Lower leg skin (tissue), 4 donors: ENCODE measurements around the gene IRF6. TPM values are rescaled to one million over a fixed set of nuclear protein-coding genes. Genes with fewer than 3 reads are reported as not detected.

Experiments
- DNase-seq, 2 donors: peaks; one replicate each; pipeline ENCODE4 v3.0.0-alpha.2; 2019; ENCODE audit warnings: low spot score in 2 of 2
- H3K4me3 ChIP-seq: fragments of 200-600 bp; sonication (generic); 2 replicates; pipeline ENCODE4 v1.5.1; 2017; ENCODE audit warnings: mild to moderate bottlenecking, low read depth; ENCODE audit not compliant: poor library complexity, severe bottlenecking
- CTCF ChIP-seq, 3 donors: fragments of 450-650 bp; IDR thresholded peaks; one replicate each; pipeline ENCODE4 v1.5.1; 2016; ENCODE audit warnings: antibody characterized with exemption in 3 of 3, mild to moderate bottlenecking in 3 of 3, moderate library complexity in 2 of 3
- POLR2A ChIP-seq, 2 donors: fragments of 450-650 bp; IDR thresholded peaks; one replicate each; pipeline ENCODE4 v1.6.1; 2016 to 2017; ENCODE audit warnings: antibody characterized with exemption in 2 of 2, mild to moderate bottlenecking in 1 of 2, moderate library complexity in 1 of 2
- WGBS, 2 donors: methylation state at CpG; one replicate each; pipeline ENCODE4 v1.1.5; 2018; 5-methylcytosine and 5-hydroxymethylcytosine counted together
- intact Hi-C: fragments of 100-400 bp; cut with DNase I; formaldehyde crosslinking; loops from one replicate; pipeline ENCODE4 v1.15.0; 2023; ENCODE audit warnings: low total_unique reads
- total RNA-seq, 4 donors: library from RNA; depleted of rRNA; stranded (reverse); fragments of >200 nt; gene quantifications; one replicate each; pipeline ENCODE4 v1.1.0, GENCODE V29; 2016

Gene IRF6
- total RNA-seq: 100 to 1,000 TPM; 166 to 198 (median 176) TPM

- 7 to 11% methylated on average over 36 to 43 of the region's 46 CpGs for WGBS, 2 donors
- intact Hi-C loops: no loop called here
- DNase-seq: peak; percentile 91 to 96
- H3K4me3 ChIP-seq: peak within 1 kb of the TSS; percentile 55
- no peak for TF ChIP-seq CTCF (IDR thresholded peaks at IDR 0.05)
- peak in 1 of 2 donors; percentile 7 for TF ChIP-seq POLR2A (IDR thresholded peaks at IDR 0.05)
Measured at GRCh38 chr1:209805875-209806760, at the start of gene IRF6. Gene IRF6, minus strand, starts transcription at chr1:209806142. Its CDS starts 4,729 bp downstream, at chr1:209801413.

GRCh38 chr1:209855623-209856022 lies 49.7 kb upstream of the IRF6 start:
- intact Hi-C loops: loop anchor here (10.0 kb wide), 1 partner anchor 549 kb away; no protein-coding TSS in a partner anchor
- 75 to 78% methylated on average over 5 of the region's 5 CpGs for WGBS, 2 donors
- no peak overlapping the region for H3K4me3 ChIP-seq
- DNase-seq: no peak
- TF ChIP-seq CTCF (IDR thresholded peaks at IDR 0.05): no peak
- no peak for TF ChIP-seq POLR2A (IDR thresholded peaks at IDR 0.05)

GRCh38 chr1:209855006-209855405 lies 49.1 kb upstream of the IRF6 start:
- H3K4me3 ChIP-seq: no peak overlapping the region
- intact Hi-C loops: loop anchor here (10.0 kb wide), 1 partner anchor 550 kb away; no protein-coding TSS in a partner anchor
- no peak for TF ChIP-seq CTCF (IDR thresholded peaks at IDR 0.05)
- WGBS, 2 donors: 72 to 81% methylated on average over 8 of the region's 8 CpGs
- DNase-seq: no peak

GRCh38 chr1:209854196-209854595 lies 48.3 kb upstream of the IRF6 start:
- 56 to 73% methylated on average over 3 of the region's 3 CpGs for WGBS, 2 donors

GRCh38 chr1:209853676-209854075 lies 47.7 kb upstream of the IRF6 start:
- no peak overlapping the region for H3K4me3 ChIP-seq
- DNase-seq: no peak
- TF ChIP-seq POLR2A (IDR thresholded peaks at IDR 0.05) (no peak), CTCF (IDR thresholded peaks at IDR 0.05) (no peak)
- 75 to 82% methylated on average over 2 of the region's 2 CpGs for WGBS, 2 donors
- intact Hi-C loops: loop anchor here (10.0 kb wide), 1 partner anchor 551 kb away; no protein-coding TSS in a partner anchor

More at GRCh38 chr1:209854196-209854595, 48.3 kb upstream of the IRF6 start:
- DNase-seq: no peak
- intact Hi-C loops: loop anchor here (10.0 kb wide), 1 partner anchor 551 kb away; no protein-coding TSS in a partner anchor
- H3K4me3 ChIP-seq: no peak overlapping the region
- TF ChIP-seq CTCF (IDR thresholded peaks at IDR 0.05) (no peak), POLR2A (IDR thresholded peaks at IDR 0.05) (no peak)
